WI38 (cell line): Measurements from ENCODE around the gene SLC35B3.

Experiments used
- H3K4me3 ChIP-seq: 2 replicates; pipeline ENCODE4 v1.5.1; 2011; ENCODE audit warnings: low read depth, mild to moderate bottlenecking, control low read depth, low read length
- TF ChIP-seq, protein P1 (sequence below): IDR thresholded peaks from 2 replicates; pipeline ENCODE4 v1.5.1; 2012; ENCODE audit warnings: low read depth, mild to moderate bottlenecking, control low read depth, low read length

Gene SLC35B3

DNA sequence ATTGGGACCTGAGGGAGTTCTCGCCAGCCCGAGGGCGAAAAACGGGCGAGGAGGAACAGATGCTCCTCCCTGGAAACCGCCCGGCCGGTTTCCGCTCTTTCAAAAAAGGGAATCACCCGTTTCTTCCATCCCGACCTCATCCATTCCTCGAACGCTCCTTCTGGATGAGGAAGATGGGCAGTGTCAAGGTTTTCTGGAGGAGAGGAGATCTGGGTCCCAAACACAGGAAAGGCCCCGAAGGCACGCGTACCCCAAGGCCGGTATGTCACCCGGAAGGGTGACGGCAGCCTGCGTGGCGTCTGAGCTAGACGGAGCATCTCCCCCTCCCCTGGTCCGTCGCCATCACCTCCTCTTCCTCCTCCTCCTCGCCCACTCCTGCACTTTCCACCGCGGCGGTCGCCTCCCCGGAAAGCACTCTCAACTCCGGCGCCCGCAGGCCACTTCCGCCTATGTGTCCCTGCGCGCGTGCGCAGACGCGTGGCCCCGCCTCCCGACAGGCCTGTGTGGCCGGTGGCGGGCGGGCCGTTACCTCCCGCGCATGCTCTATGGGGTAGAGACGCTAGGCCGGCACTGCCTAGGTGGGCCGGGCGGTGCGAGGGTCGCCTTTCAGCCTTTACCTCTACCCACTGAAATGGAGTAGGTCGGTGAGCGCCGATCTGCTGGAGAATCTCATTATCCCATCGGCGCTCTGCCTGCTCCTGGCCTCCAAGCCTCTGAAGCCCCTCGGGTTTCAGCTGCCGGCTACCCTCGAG lies at the start of gene SLC35B3:
Gene SLC35B3, minus strand, starts transcription at position 453 of the 752 bp plus-strand sequence.
- TF ChIP-seq, protein P1, sequence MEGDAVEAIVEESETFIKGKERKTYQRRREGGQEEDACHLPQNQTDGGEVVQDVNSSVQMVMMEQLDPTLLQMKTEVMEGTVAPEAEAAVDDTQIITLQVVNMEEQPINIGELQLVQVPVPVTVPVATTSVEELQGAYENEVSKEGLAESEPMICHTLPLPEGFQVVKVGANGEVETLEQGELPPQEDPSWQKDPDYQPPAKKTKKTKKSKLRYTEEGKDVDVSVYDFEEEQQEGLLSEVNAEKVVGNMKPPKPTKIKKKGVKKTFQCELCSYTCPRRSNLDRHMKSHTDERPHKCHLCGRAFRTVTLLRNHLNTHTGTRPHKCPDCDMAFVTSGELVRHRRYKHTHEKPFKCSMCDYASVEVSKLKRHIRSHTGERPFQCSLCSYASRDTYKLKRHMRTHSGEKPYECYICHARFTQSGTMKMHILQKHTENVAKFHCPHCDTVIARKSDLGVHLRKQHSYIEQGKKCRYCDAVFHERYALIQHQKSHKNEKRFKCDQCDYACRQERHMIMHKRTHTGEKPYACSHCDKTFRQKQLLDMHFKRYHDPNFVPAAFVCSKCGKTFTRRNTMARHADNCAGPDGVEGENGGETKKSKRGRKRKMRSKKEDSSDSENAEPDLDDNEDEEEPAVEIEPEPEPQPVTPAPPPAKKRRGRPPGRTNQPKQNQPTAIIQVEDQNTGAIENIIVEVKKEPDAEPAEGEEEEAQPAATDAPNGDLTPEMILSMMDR = no peak
- peak within 1 kb of the TSS; percentile 100 for H3K4me3 ChIP-seq

DNA sequence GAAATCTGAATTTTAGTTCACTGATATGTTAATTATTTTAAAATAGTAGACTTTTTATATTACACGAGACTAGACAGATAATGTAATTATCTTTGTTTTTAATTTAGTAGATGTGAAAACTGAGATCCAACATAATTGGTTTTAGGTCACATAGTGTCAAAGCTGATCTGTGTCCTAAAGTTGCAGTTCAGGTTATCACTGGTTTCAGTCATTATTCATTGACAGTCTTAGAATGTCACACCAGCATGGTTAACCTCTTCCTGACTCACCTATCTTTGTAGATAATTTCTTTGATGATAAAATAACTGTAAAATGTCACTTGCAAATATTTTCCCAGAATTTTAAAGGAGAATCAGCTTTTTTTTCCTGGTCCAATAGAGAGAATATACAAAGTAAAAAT lies 48.3 kb upstream of the SLC35B3 start:
- TF ChIP-seq, protein P1 = no peak
- no peak overlapping the region for H3K4me3 ChIP-seq

DNA sequence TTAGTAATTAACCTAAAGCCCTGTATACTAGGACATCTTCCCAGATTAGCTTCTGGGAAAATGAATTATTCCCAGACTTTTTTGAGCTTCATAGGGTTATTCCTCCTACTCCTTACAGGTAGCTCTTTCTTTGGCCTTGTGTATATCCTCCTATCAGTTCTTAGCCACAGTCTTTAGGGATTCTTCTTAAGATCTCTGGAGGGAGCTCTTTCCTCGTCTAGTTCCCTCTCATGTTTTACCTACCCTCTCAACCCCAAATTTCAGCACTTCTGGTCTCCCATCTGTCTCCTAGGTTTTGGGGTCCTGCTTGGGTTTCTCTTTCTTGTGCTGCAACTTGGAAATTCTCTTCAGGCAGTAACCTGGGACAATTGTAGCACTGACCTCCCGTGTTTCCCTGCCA lies 46.4 kb upstream of the SLC35B3 start:
- no peak overlapping the region for H3K4me3 ChIP-seq
- TF ChIP-seq, protein P1 = no peak

DNA sequence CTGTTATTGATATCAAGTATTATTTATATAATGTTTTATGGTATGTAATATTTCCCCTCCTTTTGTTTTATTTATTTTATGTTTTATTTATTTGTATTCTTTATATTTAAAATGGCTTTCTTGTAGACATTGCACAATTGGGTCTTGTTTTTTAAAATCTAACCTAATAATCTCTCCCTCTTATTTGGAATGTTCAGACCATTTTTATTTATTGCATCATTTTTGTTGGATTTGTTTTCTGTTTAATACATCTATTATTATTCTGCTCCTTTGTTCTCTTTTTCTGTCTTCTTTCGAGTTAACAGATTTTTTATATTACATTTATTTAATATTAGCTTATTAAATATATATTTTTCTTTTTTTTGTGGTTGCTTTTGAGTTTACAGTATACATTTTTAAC lies 43.1 kb upstream of the SLC35B3 start:
- H3K4me3 ChIP-seq = no peak overlapping the region
- TF ChIP-seq, protein P1 = no peak

DNA sequence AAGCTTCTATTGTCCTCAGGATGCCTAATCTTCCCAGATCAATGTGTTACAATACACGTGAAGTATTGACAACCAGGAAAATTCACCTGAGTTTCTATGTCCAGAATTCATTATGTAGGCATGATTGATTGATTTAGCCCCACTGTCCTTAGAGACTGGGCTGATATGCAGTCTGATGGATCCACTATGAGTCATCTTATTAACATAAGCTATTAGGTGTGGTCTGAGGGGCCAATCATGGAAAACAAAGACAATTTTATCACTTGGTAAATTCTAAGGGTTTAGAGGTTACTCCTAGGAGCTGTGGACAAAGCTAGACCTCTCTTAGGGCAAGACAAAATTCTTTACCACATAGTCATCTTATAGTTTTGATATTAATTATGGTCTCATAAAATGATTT lies 41.3 kb upstream of the SLC35B3 start:
- TF ChIP-seq, protein P1 = no peak
- H3K4me3 ChIP-seq = no peak overlapping the region

DNA sequence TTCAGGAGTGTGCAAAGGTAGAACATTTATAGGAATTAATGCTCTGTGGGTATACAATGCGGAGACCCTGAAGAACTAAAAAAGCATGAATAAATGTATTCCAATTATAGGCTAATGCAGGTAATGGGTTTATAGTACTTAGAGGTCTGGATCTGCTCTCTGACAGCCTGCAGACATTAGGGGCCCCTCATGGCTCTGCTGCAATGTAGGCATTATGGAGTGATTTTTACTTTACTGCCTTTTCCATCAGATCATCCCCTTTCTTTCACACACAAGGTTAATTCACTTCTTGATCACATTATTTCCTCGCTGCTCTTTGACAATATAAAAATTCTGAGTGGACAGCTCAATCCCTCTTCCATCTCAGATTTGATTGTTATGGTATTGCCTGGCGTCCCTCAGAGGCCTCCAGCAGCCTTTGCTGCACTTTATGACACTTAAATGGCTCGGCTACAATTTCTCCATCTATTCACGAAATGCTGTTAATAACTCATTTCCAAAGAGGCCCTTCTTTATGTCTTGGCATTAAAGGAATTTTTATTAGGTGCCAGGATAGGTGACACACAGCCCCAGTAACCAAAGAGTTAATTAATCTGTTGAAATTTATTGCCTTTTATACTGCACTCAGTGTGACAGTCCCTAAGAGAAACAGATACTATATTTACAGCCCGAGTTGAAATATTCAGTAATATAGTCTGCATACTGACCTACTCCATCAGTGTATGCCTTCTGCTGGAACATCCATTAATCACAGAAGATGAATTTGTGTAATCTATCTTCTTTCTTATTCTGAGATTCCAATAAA lies 33.4 kb upstream of the SLC35B3 start:
- H3K4me3 ChIP-seq = no peak overlapping the region
- TF ChIP-seq, protein P1 = no peak

DNA sequence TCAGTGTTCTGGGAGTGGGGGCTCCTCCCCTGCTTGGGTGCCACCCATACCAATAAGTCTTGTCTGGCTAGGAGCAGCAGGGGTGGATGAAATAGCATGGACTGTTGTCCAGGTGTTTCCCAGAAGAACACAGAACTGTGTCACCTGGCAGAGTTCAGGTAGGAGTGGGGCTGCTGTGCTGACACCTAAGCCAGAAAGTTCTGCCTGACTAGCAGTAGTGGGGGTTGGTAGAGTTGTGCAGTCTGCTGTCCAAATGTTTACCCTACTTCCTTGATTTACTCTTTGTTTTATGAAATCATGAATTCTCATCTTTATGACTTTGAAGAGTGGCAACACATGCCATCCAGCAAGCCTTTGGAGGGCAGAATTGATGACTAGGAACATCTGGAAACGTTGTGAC lies 27.3 kb upstream of the SLC35B3 start:
- no peak overlapping the region for H3K4me3 ChIP-seq
- TF ChIP-seq, protein P1 = no peak
